ENCODE results near the gene POLD1. TPM values are rescaled to one million over a fixed set of nuclear protein-coding genes. Genes with fewer than 3 reads are reported as not detected.

Gene POLD1
- total RNA-seq, 4 donors from 2014 or later: 10.0 to 17.2 (median 11.7) TPM

DNA sequence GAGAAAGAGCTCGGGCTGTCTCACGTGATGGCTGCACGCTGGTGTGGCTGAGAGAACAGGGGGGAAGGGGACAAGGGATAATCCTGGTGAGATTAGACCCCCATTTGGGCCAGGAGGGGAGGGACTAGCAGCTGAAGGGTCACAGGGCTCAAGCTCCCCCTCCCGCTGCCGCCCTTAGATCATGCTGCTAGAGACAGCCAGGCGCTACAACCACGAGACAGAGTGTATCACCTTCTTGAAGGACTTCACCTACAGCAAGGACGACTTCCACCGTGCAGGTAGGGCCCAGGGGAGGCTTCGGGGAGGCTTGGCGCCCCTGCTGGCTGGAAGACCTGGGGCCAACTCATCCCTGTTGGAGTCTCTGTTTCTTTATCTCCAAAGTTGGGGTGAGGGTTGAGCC is 4.5 kb upstream of the POLD1 start:
- no peak for TF ChIP-seq CTCF (IDR thresholded peaks at IDR 0.05)
- no peak for ATAC-seq (ENCODE audit: low FRiP score)

DNA sequence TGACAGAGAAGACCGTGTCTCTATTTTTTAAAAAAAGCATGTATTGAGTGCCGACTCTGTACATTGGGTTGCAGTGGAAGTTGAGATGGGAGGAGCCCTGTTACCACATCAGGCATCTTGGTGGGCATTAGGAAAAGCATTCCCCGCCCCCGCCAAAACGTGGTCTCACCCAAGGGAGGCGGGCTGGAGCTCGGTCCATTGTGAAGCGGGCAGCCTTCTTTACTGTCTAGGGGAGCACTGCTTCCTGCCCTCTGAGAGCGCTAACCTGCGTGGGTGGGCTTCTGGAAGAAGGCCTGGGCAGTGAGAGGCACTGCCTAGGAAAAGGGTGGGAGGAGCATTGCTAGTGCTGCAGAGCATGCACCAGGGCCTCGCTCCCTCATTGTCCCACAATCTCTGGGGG is 4.0 kb upstream of the POLD1 start:
- DNase-seq (ENCODE audit: low spot score) (no peak), ATAC-seq (ENCODE audit: low FRiP score) (no peak)
- TF ChIP-seq CTCF (IDR thresholded peaks at IDR 0.05): no peak

More for the DNA sequence above, 4.5 kb upstream of the POLD1 start:
- no peak for DNase-seq (ENCODE audit: low spot score)

DNA sequence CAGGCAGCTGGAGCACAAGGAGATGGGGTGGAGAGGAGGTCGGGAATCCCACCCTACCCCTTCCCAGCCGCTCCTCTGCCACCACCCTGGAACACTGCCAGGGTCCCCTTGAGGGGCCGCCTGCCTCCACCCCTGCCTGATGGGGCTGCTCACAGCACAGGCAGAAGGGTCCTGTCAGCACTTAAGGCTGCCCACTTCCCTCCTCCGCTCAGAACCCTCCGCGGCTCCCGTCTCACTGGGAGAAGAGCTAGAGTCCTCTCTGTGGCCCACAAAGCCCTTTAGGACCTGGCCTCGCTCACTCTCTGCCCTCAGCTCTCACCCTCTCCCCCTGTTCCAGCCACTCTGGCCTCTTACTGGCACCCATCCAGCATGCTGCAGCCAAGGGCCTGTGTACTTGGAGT is 3.4 kb upstream of the POLD1 start:
- no peak for TF ChIP-seq CTCF (IDR thresholded peaks at IDR 0.05)
- no peak for ATAC-seq (ENCODE audit: low FRiP score)
- no peak for DNase-seq (ENCODE audit: low spot score)

DNA sequence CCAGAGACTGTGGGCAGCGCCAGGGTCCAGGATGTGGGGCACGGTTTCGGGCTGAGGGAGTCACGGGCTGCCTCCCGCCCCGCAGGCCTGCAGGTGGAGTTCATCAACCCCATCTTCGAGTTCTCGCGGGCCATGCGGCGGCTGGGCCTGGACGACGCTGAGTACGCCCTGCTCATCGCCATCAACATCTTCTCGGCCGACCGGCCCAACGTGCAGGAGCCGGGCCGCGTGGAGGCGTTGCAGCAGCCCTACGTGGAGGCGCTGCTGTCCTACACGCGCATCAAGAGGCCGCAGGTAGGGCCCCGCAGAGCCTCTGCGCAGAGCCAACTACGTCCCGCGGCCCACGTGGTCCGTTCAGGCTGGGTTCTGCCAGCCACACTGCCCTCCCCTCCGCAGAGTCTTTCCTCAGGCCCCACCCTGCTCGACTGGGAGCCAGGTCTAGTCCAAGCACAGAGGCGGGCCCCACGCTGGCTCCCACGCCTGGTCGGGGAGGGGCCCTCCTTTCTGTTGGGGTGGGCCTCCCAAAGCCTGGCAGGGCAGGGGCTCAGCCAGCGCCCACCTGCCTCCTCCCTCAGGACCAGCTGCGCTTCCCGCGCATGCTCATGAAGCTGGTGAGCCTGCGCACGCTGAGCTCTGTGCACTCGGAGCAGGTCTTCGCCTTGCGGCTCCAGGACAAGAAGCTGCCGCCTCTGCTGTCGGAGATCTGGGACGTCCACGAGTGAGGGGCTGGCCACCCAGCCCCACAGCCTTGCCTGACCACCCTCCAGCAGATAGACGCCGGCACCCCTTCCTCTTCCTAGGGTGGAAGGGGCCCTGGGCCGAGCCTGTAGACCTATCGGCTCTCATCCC is 2.0 kb upstream of the POLD1 start:
- DNase-seq (ENCODE audit: low spot score) (no peak), ATAC-seq (ENCODE audit: low FRiP score) (no peak)
- no peak for TF ChIP-seq CTCF (IDR thresholded peaks at IDR 0.05)

DNA sequence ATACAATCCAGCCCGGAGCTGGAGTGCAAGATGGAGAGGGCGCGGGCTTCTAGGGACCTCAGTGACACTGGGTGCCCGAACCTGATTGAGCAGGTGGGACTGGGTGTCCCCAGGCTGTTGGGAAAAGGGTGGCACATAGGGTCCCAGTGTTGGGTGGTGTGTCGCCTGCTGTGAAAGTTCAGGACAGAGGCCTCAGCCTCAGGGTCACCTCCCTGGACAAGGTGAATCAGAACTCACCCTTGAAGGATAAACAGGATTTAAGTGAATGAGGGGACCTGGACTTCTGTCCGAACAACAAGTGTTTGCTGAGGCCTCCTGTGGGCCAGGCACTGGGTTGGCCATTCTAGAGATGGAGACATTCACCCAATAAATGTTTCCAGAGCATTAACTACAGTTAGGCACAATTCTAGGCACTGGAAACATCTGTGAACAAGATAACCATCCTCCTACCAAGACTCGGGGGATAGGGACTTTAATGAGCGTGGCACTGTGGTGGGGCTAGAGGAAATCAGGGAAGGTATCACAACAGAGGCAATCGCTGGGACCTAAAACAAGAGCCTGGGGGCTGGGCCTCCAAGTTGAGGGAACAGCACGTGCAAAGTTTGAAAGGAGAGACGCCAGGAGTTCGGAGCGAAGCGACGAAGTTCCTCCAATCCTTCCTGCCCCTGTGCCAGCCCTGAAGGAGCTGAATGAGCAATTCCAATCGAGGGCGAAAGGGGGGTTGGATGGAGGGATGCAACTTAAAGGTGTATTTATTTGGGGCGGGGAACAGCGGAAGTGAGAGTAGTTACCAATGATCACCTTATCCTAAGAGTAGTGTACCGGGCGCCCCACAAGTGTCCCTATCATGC is 921 bp upstream of the POLD1 start:
- DNase-seq (ENCODE audit: low spot score): no peak
- TF ChIP-seq CTCF (IDR thresholded peaks at IDR 0.05): no peak
- ATAC-seq (ENCODE audit: low FRiP score): peak; percentile 2

GRCh38 chr19:50384685-50385535 is 763 bp downstream of the POLD1 start:
- DNase-seq (ENCODE audit: low spot score) (no peak), ATAC-seq (ENCODE audit: low FRiP score) (peak; percentile 1)
- TF ChIP-seq CTCF (IDR thresholded peaks at IDR 0.05): no peak

Data from omental fat pad (tissue), 4 donors.